H1 (cell line): ENCODE measurements around the gene KLHL18. TPM values are rescaled to one million over a fixed set of nuclear protein-coding genes. Genes with fewer than 3 reads are reported as not detected.

Experiments used
- CTCF ChIA-PET: fragments of 300-600 bp; sonication (Branson Sonifier 250); formaldehyde crosslinking; loops from one replicate; lab custom pipeline; 2021; ENCODE audit not compliant: partially characterized antibody; lab: Charles Lee
- POLR2A ChIA-PET: fragments of 300-600 bp; sonication (Branson Sonifier 250); formaldehyde crosslinking; loops from one replicate; lab custom pipeline; 2021; ENCODE audit warnings: inconsistent platforms; ENCODE audit not compliant: partially characterized antibody; lab: Charles Lee
- DNase-seq, 2 experiments: peaks; one replicate each; pipeline versions ENCODE4 v3.0.0 to v3.0.0-alpha.2; 2010 to 2022; ENCODE audit warnings: low spot score in 2 of 2, low read depth in 1 of 2, mixed read lengths in 1 of 2
- FAIRE-seq: peaks from 2 replicates; lab custom pipeline; 2011; peaks lifted over from hg19 to GRCh38; lab: Jason Lieb, UNC
- H2AFZ ChIP-seq: 2 replicates; pipeline ENCODE4 v1.8.1; 2012; ENCODE audit warnings: low read length, inconsistent platforms
- H2AK5ac ChIP-seq: 2 replicates; pipeline ENCODE4 v1.6.1; 2013; ENCODE audit warnings: low read depth, low read length
- H2BK120ac ChIP-seq: replicated peaks from 2 replicates; pipeline ENCODE3; 2013; ENCODE audit warnings: low read depth, low read length, inconsistent platforms
- H2BK12ac ChIP-seq: 2 replicates; pipeline ENCODE4 v1.6.1; 2013; ENCODE audit warnings: low read depth, low read length
- H2BK15ac ChIP-seq: 2 replicates; pipeline ENCODE4 v1.6.1; 2013; ENCODE audit warnings: low read length
- H2BK20ac ChIP-seq: 2 replicates; pipeline ENCODE4 v1.6.1; 2013; ENCODE audit warnings: low read length
- H2BK5ac ChIP-seq: 2 replicates; pipeline ENCODE4 v1.6.1; 2013; ENCODE audit warnings: low read depth, low read length
- H3K14ac ChIP-seq: 2 replicates; pipeline ENCODE4 v1.6.1; 2013; ENCODE audit warnings: inconsistent platforms; ENCODE audit not compliant: insufficient read length
- H3K18ac ChIP-seq: 2 replicates; pipeline ENCODE4 v1.6.1; 2013; ENCODE audit warnings: low read length; ENCODE audit errors: extremely low read depth
- H3K23ac ChIP-seq: 2 replicates; pipeline ENCODE4 v1.6.1; 2013; ENCODE audit warnings: inconsistent platforms; ENCODE audit not compliant: insufficient read length
- H3K23me2 ChIP-seq: 2 replicates; pipeline ENCODE4 v1.6.1; 2013; ENCODE audit warnings: low read depth, low read length
- H3K27ac ChIP-seq: 2 replicates; pipeline ENCODE4 v1.6.1; 2011; ENCODE audit warnings: low read depth, low read length, inconsistent platforms
- H3K27me3 ChIP-seq, 4 experiments: replicated peaks in 1 of 4; 1 replicate in 1 of 4; 2 replicates in 3 of 4; pipeline versions ENCODE4 v1.6.1 to v1.8.1; 2011 to 2013; ENCODE audit warnings: low read length in 3 of 4, mild to moderate bottlenecking in 3 of 4, inconsistent platforms in 2 of 4, mixed read lengths in 2 of 4, moderate library complexity in 1 of 4; ENCODE audit not compliant: control insufficient read depth in 3 of 4, insufficient read depth in 3 of 4; ENCODE audit errors: extremely low read depth in 1 of 4
- H3K36me3 ChIP-seq, 4 experiments: 2 replicates each; pipeline versions ENCODE4 v1.6.1 to v1.8.1; 2011 to 2013; ENCODE audit warnings: mild to moderate bottlenecking in 4 of 4, low read length in 3 of 4, moderate library complexity in 2 of 4, control low read depth in 1 of 4, inconsistent platforms in 1 of 4; ENCODE audit not compliant: insufficient read depth in 4 of 4, control insufficient read depth in 2 of 4
- H3K4ac ChIP-seq: replicated peaks from 2 replicates; pipeline ENCODE3; 2013; ENCODE audit warnings: low read length, low read depth, mixed read lengths, inconsistent platforms; ENCODE audit not compliant: insufficient read length
- H3K4me1 ChIP-seq, 4 experiments: replicated peaks in 1 of 4; 1 replicate in 1 of 4; 2 replicates in 3 of 4; pipeline versions ENCODE4 v1.6.1 to v1.8.1; 2011 to 2013; ENCODE audit warnings: low read length in 3 of 4, inconsistent platforms in 2 of 4, mixed read lengths in 1 of 4; ENCODE audit not compliant: insufficient read depth in 4 of 4, control insufficient read depth in 3 of 4
- H3K4me2 ChIP-seq, 2 experiments: 2 replicates each; pipeline versions ENCODE4 v1.6.1 to v1.8.1; 2011 to 2013; ENCODE audit warnings: low read depth in 2 of 2, low read length in 2 of 2, control low read depth in 1 of 2, inconsistent platforms in 1 of 2, mild to moderate bottlenecking in 1 of 2; ENCODE audit not compliant: insufficient read depth in 1 of 2
- H3K4me3 ChIP-seq, 4 experiments: fragments of 200-600, 300-600 bp in 1 of 4; sonication (generic), shearing (Covaris generic), sonication (Bioruptor Twin) in 1 of 4; 2 replicates each; pipeline versions ENCODE4 v1.5.1 to v1.8.1; 2011 to 2016; ENCODE audit warnings: low read length in 4 of 4, low read depth in 3 of 4, control low read depth in 2 of 4, inconsistent platforms in 2 of 4, mild to moderate bottlenecking in 2 of 4, mixed read lengths in 1 of 4, moderate library complexity in 1 of 4; ENCODE audit not compliant: insufficient read depth in 2 of 4; ENCODE audit errors: extremely low read depth in 1 of 4
- H3K56ac ChIP-seq: replicated peaks from 2 replicates; pipeline ENCODE3; 2013; ENCODE audit warnings: low read depth, mild to moderate bottlenecking, mixed read lengths, low read length, inconsistent platforms; ENCODE audit not compliant: insufficient read length
- H3K79me1 ChIP-seq: 2 replicates; pipeline ENCODE4 v1.6.1; 2013; ENCODE audit warnings: low read depth, low read length, control low read depth
- H3K79me2 ChIP-seq, 2 experiments: 2 replicates each; pipeline versions ENCODE4 v1.6.1 to v1.8.1; 2012 to 2013; ENCODE audit warnings: low read length in 2 of 2, mild to moderate bottlenecking in 2 of 2, inconsistent platforms in 1 of 2; ENCODE audit not compliant: insufficient read depth in 2 of 2, control insufficient read depth in 1 of 2
- H3K9ac ChIP-seq, 4 experiments: replicated peaks in 1 of 4; 1 replicate in 1 of 4; 2 replicates in 3 of 4; pipeline versions ENCODE4 v1.6.1 to v1.8.1; 2011 to 2013; ENCODE audit warnings: low read depth in 3 of 4, low read length in 3 of 4, control low read depth in 2 of 4, mild to moderate bottlenecking in 2 of 4, moderate library complexity in 2 of 4, inconsistent platforms in 1 of 4; ENCODE audit errors: extremely low read depth in 1 of 4
- H3K9me3 ChIP-seq, 2 experiments: 2 replicates each; pipeline versions ENCODE4 v1.6.1 to v1.8.1; 2012 to 2013; ENCODE audit warnings: mild to moderate bottlenecking in 2 of 2, moderate library complexity in 2 of 2, control low read depth in 1 of 2, inconsistent platforms in 1 of 2, low read depth in 1 of 2, low read length in 1 of 2, mixed read lengths in 1 of 2; ENCODE audit not compliant: insufficient read depth in 2 of 2
- H4K20me1 ChIP-seq, 2 experiments: replicated peaks in 1 of 2; 2 replicates each; pipeline versions ENCODE3 to v1.8.1; 2011 to 2013; ENCODE audit warnings: inconsistent platforms in 2 of 2, low read length in 2 of 2, mild to moderate bottlenecking in 1 of 2; ENCODE audit not compliant: insufficient read depth in 2 of 2, control insufficient read depth in 1 of 2
- H4K5ac ChIP-seq: 2 replicates; pipeline ENCODE4 v1.6.1; 2013; ENCODE audit warnings: low read length, low read depth, mixed read lengths, inconsistent platforms; ENCODE audit not compliant: insufficient read length
- H4K8ac ChIP-seq: 2 replicates; pipeline ENCODE4 v1.8.0; 2013; ENCODE audit warnings: mild to moderate bottlenecking, moderate library complexity, low read length, inconsistent platforms; ENCODE audit not compliant: insufficient read depth; ENCODE audit errors: extremely low read depth
- H4K91ac ChIP-seq: replicated peaks from 2 replicates; pipeline ENCODE3; 2013; ENCODE audit warnings: low read length, mixed read lengths, inconsistent platforms; ENCODE audit not compliant: insufficient read length
- CTBP2 ChIP-seq: IDR thresholded peaks from 2 replicates; pipeline ENCODE4 v1.7.0; 2011; ENCODE audit warnings: borderline replicate concordance, mild to moderate bottlenecking, moderate library complexity, mixed read lengths, low read length; ENCODE audit not compliant: insufficient read depth, insufficient read length
- FOSL1 ChIP-seq: IDR thresholded peaks from 2 replicates; pipeline ENCODE4 v1.6.1; 2011; ENCODE audit warnings: mild to moderate bottlenecking, low read depth, low read length, moderate library complexity; ENCODE audit not compliant: insufficient read depth
- TCF12 ChIP-seq: IDR thresholded peaks from 2 replicates; pipeline ENCODE4 v1.6.1; 2011; ENCODE audit warnings: low read depth, mild to moderate bottlenecking, low read length
- WGBS, 2 experiments: shearing (Covaris generic) in 1 of 2; methylation state at CpG; one replicate each; pipeline versions ENCODE4 v1.1.6 to v1.1.7; 2013 to 2015; ENCODE audit warnings: low lambda C conversion rate in 2 of 2, mixed read lengths in 2 of 2, inconsistent platforms in 1 of 2, low coverage in 1 of 2, missing lambda C conversion rate in 1 of 2; ENCODE audit not compliant: insufficient replicate concordance in 2 of 2, insufficient coverage in 1 of 2, insufficient read length in 1 of 2; ENCODE audit errors: extremely low coverage in 1 of 2, missing lambda C conversion rate in 1 of 2; 5-methylcytosine and 5-hydroxymethylcytosine counted together
- polyA plus RNA-seq, 7 experiments: library from polyadenylated mRNA; depleted of rRNA in 3 of 7; stranded (reverse) in 5 of 7; unstranded in 2 of 7; fragments of >200 nt in 5 of 7; fragments of 200-250 nt in 2 of 7; gene quantifications; 1 replicate in 5 of 7; 2 replicates in 1 of 7; 4 replicates in 1 of 7; pipeline versions ENCODE4 v1.2.1 to v1.2.3, GENCODE V29; 2011 to 2013; ENCODE audit warnings: missing spikeins in 2 of 7, mixed read lengths in 2 of 7
- total RNA-seq: library from RNA; stranded (reverse); fragmentation: NEBNext Ultra II Directional; extraction: Animal tissue kit (Norgen Biotek cat#: 25700); gene quantifications from 2 replicates; pipeline ENCODE4 v1.2.1, GENCODE V29; 2021

The KLHL18 gene
- total and polyA plus RNA-seq, 2 of the 8 experiments (the other 6 are each of a cell fraction or from before 2014, with no cell fraction given) = 19.9 to 31.7 TPM

- H3K9ac ChIP-seq = no peak overlapping the region
- no peak overlapping the region for H3K4me3 ChIP-seq
- H2BK12ac ChIP-seq = no peak overlapping the region
- H3K9me3 ChIP-seq = no peaks in the 10 kb centered on the region
- H3K79me2 ChIP-seq = peaks cover 0 to 84% of the 10 kb centered on the region in 2 experiments; a peak in 2 of 4 replicates
- FAIRE-seq = no peak
- H3K4me2 ChIP-seq = no peak overlapping the region
- no peak overlapping the region for H3K23ac ChIP-seq
- 95% methylated on average over 2 of the region's 2 CpGs; no CpG with 5 or more reads in 1 of the 2 experiments for WGBS, 2 experiments
- no peak overlapping the region for H4K8ac ChIP-seq
- no peak for DNase-seq
- H4K5ac ChIP-seq = no peak overlapping the region
- POLR2A ChIA-PET = interaction anchor here (1.0 to 3.0 kb wide), 2 partner anchors 10 to 70 kb away, joined by 3 to 22 read pairs; partner anchors contain the start of genes KIF9 and KLHL18
- H3K23me2 ChIP-seq = no peaks in the 10 kb centered on the region
- H3K56ac ChIP-seq = no peak overlapping the region
- H2AFZ ChIP-seq = no peak overlapping the region
- no peaks in the 10 kb centered on the region; a peak in 1 of 7 replicates for H3K4me1 ChIP-seq
- TF ChIP-seq FOSL1 (no peak), TCF12 (no peak), CTBP2 (no peak)
- no peak overlapping the region for H2BK20ac ChIP-seq
- H2BK120ac ChIP-seq = no peak overlapping the region
- no peak overlapping the region for H2AK5ac ChIP-seq
- H3K14ac ChIP-seq = no peak overlapping the region
- no peak overlapping the region for H3K4ac ChIP-seq
- H2BK5ac ChIP-seq = no peak overlapping the region
- H3K36me3 ChIP-seq = peaks cover 0 to 5% (median 0%) of the 10 kb centered on the region in 4 experiments; a peak in 2 of 8 replicates
- no peak overlapping the region for H2BK15ac ChIP-seq
- H4K20me1 ChIP-seq = peaks cover 10 to 14% of the 10 kb centered on the region in 2 experiments
- no peak overlapping the region for H3K27ac ChIP-seq
- no peaks in the 10 kb centered on the region for H3K27me3 ChIP-seq
- peaks cover 2% of the 10 kb centered on the region for H3K79me1 ChIP-seq
- CTCF ChIA-PET = interaction anchor here (0.7 to 1.6 kb wide), 9 partner anchors 10 to 112 kb away, joined by 3 to 4 read pairs (median 3); no protein-coding TSS in a partner anchor
- no peak overlapping the region for H3K18ac ChIP-seq
- no peak overlapping the region for H4K91ac ChIP-seq
Observed at GRCh38 chr3:47293822-47294221, 11.1 kb downstream of the KLHL18 start.
